Middle frontal gyrus (tissue), 1 donor: ENCODE measurements around the gene ITPR1.

Experiments
- DNase-seq: peaks from one replicate; pipeline ENCODE4 v3.0.0-alpha.2; 2015; ENCODE audit warnings: low spot score; ENCODE audit errors: extremely low spot score

ITPR1 gene

GRCh38 chr3:4711680-4711992, 218.5 kb downstream of the ITPR1 start:
- DNase-seq, result no peak

DNA sequence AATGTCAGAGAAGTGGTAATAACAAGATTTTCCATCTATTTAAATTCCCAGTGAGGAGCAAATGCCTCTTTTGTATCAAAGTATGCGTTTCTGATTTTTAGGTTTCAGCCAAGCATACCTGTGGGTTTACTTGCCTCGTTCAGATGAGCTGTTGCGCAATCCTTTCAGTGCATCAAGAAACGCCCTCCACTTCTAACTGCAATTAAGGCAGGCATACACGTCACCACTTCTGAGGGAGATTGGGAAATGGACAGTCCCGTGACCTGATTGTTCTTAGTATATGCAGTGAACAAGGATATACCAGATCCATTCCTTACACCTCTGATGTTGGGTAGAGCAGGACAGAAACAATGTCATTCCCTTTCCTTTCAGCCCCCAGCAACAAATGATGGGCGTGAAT, 219.0 kb downstream of the ITPR1 start:
- DNase-seq, result no peak

- no peak for DNase-seq
Measured at GRCh38 chr3:4714045-4714444, 220.9 kb downstream of the ITPR1 start.

DNA sequence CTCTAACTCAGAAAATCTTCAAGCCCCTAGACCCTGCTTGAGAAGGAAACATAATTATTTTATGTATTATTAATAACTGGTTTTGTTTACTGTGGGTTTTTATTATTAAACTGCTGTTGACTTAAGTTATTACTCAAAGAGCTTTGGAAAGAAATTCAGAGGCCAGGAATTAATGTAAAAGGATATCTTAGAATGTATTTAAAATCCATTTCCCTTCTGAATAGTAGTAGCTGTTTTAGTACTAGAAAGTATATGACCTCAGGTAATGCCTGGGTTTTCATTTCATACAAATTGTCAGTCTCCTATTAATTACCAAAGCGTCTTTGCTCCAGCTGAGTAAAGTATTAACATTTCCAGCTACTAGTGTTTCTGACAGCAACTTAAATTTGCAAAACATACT, 223.1 kb downstream of the ITPR1 start:
- DNase-seq, result no peak

- no peak for DNase-seq
Measured at GRCh38 chr3:4716706-4717362, 223.7 kb downstream of the ITPR1 start.

DNA sequence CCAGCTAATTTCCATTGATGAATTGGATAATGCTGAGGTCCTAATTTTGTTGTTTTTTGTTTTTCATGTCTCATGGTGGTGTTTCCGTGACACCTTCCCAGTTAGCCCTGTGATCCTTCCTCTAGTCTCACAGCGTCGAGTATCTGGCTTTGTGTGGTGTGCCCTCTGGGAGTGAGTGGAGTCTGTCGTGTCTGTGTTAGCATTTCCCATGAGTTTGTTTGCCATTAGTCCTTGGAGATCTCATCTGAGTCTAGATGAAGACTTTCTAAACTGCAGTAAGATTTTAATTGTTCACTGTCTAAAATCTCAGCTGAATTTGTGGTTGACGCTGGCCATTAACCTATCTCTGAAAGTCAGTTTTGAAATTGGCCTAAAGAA, 224.2 kb downstream of the ITPR1 start:
- DNase-seq, result no peak

DNA sequence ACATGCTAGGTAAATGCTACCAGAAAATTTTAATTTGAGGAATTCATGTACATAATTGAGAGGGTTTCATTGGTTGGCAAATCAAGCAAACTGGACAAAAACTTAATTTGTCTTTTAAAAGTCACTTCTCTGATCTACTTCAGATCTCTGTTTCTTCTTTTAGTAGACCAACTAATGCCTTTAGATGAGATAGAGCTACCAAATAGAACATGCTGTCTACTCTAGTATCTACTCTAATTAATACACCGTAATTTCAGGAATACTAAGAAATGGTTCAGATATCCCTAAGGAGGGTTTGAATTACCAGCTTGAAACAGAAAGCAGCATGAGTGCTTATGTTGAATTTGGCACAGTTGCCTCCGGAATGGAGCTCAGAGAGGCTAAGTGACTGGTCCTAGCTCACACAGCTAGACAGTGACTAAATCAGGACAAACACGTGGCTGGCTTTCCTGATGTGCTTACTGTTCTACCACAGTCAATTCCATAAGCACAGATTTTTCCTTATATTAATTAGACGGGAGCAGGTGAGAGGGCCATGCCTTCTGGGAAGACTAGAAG, 225.1 kb downstream of the ITPR1 start:
- DNase-seq, result no peak

DNA sequence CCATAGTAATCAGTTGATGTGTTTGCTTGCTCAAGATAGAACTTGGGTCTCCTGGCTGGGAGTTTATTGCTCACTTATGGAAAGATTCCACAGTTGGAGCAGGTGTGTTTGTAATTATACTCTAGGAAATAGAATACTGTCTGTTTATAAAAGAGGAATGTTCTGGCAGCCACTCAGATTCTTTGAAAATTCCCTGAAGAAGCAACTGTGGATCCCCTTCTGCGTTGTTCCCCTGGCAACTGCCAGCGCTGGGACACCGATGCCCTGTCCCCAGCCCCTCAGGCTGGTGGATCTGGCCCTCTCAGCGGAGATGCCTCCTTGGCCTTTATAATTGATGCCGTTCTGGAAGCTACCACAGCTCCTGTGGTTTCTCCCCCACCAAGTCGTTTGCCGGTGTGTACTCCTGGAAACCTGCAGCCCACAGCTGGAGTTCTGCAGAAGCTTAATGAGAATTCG, 225.9 kb downstream of the ITPR1 start:
- DNase-seq, result no peak

DNA sequence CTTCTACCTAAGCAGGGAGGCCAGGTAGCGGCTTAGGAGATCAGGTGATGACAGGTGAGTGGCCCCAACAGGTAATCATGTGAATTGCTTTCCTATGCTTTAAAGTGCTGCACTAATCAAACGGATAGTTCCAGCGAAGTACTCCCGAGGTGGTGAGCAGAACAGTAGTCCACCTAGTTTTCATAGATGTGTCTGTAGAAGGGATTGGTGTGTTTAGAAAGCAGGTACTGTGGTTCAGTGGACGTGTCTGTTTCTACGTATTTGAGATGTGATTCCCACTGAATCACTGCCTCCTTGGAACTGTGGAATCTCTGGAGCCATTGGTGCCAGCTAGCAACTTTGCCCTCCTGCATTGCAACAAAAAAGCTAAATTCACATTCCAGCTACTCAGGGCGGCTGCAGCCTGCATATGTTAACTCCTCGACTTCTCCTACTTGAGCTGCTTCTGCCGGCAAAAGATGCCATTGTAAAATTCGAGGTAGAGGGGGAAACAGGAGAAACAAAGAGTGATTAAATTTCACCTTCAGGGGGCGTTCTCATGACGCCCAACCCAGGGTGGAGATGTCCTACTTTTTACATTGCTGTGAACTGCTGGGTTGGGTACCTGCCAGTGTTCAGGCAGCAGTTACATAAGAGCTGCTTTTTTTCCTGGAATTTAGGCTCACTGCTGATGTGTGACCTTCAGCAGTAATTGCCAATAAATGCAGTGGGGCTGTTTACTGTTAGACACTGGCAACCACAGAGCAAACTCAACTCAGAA, 227.3 kb downstream of the ITPR1 start:
- no peak for DNase-seq

DNA sequence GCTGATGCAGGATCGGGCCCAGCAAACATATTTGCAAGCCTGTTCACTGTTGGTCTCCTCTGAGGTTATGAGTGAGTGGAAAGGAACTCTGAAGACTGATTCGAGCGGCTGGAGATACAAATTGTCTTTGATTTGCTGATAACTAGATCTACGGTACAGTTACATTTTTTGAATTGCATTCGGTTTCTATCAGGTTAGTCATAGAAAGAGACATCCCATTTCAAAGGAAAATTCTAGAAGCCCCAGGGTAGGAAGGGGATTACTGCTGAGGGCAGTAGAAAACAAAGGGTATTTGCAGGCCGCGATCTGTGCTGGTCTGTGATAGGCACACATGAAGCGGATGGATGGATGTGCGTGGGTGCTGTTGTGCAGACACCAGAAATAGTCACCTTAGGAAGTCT, 228.4 kb downstream of the ITPR1 start:
- no peak for DNase-seq

DNA sequence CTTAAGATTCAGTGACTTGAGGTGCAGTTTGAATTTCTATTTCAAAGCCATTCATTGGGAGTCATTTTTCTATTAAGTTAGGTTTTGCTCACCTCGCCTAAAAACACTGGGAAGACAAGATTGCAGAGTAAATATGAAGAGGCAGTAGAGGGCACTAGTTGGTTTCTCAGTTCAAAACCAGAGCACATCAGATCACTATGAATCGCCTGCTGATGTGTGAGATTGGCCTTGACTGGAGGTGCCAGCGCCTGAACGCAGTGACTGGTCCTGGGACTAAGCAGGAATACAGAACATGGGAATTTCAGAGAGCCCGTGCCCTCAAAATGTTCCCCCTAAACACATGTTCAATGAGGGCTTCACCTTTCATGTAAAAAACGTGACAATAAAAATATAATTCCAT, 229.0 kb downstream of the ITPR1 start:
- DNase-seq, result peak; percentile 57

DNA sequence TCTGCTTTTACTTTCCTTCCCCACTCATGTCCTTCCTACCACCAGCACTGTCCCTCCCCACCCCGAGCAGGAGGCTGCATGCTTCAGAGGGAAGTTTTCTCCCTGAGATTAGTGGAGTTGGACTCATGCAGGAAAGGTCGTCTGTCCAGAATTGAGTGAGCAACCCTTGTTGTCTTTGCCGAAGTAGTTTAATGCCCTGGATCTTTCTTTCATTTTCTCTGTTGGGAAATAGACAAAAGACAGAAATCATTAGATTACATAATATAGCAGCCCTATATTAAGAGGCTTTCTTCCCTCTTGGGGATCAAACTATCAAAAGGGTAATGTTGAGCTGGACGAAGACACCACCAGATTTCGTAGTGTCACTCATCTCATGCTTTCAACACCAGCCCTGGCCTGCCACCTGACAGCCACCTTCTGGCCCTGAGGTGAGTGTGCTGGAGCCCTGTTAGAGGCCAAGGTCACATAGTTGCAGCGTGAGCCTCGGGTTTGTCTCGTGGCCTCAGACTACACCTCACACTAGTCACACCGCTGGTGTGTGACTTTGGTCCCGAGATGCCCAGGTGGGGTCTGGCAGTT, 231.0 kb downstream of the ITPR1 start:
- DNase-seq, result no peak

- DNase-seq, result no peak
Measured at GRCh38 chr3:4726549-4726948, 233.4 kb downstream of the ITPR1 start.

DNA sequence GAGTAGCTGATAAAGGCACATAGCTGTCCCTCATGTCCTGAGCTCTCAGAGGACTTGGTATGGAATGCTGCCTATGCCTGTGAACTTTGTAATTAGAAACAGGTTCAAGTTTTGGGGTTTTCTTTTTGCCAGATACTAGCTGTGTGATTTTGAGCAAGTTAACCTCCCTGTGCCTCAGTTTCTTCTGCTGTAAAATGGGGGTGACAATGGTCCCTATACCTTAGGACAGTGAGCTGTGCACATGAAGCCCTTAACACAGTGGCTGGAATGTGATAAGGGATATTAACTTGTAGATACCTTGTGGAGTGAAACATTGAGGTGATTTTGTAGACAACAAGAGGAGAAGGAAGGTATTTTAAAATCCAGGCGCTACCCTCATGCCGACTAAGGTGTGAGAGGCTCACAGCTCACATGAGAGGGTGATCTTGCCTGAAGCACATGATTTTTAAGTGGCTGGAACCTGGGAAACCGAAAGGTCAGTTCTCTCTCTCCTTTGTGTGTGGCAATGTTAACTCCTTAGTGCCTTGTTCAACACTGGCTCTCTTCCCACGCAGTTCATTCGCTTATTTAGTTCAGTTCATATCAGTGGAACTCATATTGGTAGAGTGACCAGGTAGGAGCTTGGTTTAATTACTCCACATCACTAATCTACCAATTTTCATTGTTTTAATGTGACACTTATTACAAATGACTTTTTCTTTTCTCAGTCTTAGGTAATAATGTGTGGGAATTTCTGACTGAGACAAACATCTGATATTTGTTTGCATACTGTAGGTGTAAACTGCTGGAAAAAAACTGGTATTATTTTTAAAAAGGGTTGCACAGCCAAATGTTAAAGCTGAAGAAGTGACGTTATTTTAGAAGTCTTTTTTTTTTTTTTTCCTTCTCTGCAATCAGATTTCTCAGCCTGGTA, 236.2 kb downstream of the ITPR1 start:
- no peak for DNase-seq

DNA sequence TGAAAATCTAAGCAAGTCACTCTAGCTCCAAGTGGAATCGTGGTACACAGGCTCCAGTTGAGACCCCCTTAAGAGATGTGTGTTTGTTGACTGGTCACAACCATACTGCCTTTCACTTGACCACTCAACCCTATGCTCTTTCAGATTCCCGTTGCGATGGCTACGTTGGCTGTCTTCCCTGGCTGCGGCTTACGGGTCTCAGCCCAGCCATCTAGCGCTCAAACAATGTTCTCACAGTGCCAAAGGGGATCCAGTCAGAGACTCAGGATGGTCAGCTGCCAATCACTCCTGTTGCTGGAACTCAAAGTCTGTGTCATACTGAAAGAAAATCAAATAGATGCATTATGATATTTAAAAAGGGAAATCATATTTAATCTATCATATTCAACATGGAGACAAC, 237.6 kb downstream of the ITPR1 start:
- no peak for DNase-seq

- no peak for DNase-seq
Measured at GRCh38 chr3:4731543-4732111, 238.5 kb downstream of the ITPR1 start.

DNA sequence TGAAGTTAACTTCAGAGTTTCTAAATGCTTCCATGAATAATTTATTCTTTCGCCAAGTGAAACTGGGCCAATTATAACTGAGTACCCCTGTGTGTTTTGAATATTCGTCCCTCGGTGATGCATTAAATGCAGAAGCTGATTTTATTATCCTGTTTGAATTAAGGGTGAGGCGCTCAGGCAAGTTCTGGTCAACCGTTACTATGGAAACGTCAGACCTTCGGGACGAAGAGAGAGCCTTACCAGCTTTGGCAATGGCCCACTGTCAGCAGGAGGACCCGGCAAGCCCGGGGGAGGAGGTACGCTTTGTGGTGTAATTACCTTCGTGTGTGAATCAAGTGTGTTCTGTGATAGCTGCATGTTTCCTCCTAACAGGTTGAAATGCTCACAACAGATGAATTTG, 239.8 kb downstream of the ITPR1 start:
- DNase-seq, result no peak

DNA sequence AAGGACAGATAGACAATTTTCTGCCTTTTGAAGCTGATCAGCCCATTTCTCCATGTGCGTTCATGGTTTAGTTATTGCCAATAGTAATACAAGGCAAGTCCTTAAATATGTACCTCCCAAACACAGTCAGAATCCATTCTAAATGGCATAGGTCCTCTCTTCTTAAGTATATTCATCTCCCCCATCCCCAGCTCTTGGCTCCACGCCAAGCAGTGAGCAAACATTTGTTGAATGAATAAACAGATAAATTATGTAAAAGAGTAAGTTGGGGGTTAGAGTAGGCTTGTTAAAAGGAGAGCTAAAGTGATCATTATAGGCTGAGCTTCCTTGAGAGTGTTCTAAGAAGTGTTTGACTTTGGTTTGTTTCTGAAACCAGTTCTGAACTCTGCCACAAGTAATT, 241.3 kb downstream of the ITPR1 start:
- no peak for DNase-seq

GRCh38 chr3:4735243-4735642, 242.1 kb downstream of the ITPR1 start:
- DNase-seq, result no peak

DNA sequence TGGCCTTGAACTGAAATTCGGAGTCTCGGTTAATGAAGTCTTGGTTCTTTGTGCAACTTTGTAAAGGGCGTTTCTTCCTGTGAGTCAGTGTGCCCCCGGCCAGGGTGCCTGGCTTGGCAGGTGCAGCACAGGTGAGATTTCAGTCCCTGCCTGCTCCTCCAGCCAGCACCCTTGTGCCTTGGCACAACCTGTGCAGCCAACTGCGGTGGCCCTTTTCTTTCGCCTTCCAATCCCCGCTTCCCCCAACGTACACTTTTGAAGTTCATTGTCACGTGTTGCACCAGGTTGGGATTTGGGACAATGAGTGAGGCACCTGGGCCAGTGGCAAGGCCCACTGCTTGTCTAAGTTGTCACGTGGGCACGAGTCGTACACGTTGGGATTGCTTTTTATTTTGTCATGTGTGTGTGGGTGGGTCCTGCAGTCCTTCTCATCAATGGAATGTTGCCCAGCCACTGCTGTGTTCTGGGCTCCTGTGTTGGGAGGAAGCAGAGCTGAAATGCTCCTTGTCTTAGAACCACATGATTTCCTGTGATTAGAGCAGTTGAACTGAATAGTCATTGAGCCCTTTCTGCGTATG, 243.2 kb downstream of the ITPR1 start:
- DNase-seq, result no peak

GRCh38 chr3:4738737-4739274, 245.7 kb downstream of the ITPR1 start:
- DNase-seq, result no peak
